NB4 (cell line): Measurements from ENCODE around the gene KRTAP10-2.

Experiments
- CTCF ChIP-seq: IDR thresholded peaks from one replicate; pipeline ENCODE4 v1.5.1; 2012; ENCODE audit warnings: low read depth, low read length
- MYC ChIP-seq: IDR thresholded peaks from 2 replicates; pipeline ENCODE4 v1.6.1; 2011; ENCODE audit warnings: low read depth, low read length
- POLR2A ChIP-seq: IDR thresholded peaks from 2 replicates; pipeline ENCODE4 v1.6.1; 2011; ENCODE audit warnings: mild to moderate bottlenecking; ENCODE audit not compliant: insufficient read length; ENCODE audit errors: extremely low read depth
- TF ChIP-seq, protein P1 (sequence below): IDR thresholded peaks from 2 replicates; pipeline ENCODE4 v1.6.1; 2011; ENCODE audit warnings: low read depth, low read length

DNA sequence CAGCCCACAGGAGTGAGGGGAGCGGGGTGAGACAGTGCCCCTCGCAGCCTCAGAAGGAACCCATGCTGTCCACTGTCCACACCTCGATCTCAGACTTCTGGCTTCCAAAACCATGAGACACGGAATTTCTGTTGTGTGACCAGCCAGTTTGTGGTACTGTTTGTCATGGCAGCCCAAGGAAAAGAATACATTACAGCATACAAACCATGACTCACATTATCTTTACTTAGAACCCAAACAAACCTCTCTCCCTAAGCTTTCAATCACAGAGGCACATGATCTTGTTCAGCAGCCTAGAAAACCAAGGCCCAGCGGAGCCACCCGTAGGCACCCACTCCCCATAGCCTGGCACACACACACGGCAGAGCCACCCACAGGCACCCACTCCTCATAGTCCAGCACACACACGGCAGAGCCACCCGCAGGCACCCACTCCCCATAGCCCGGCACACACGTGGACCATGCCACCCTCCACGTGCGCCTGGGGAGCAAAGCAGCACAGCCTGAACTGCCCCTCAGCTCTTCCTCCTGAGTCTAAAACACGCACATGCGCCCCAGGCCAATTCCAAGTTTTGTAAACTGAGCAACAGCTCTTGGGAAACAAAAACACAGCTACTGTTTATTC lies 21.8 kb upstream of the KRTAP10-2 start:
- no peak for TF ChIP-seq POLR2A
- TF ChIP-seq CTCF, result no peak
- TF ChIP-seq MYC, result no peak
- TF ChIP-seq, protein P1, sequence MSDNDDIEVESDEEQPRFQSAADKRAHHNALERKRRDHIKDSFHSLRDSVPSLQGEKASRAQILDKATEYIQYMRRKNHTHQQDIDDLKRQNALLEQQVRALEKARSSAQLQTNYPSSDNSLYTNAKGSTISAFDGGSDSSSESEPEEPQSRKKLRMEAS, result no peak
